ACC112 (cell line): Measurements from ENCODE around the gene CDH9.
A peak's percentile ranks its signal among the peaks of the same experiment; 100 is the strongest.
"Not testable (repeated sequence)": the region's sequence is repeated elsewhere in the genome, so short reads cannot be mapped to it uniquely, and the experiment has no call there.

Experiments
- H2AFZ ChIP-seq: fragments of 200-600 bp; sonication (generic); one replicate; pipeline ENCODE4 v1.6.0; 2017; ENCODE audit warnings: antibody characterized with exemption, low read length; ENCODE audit not compliant: unreplicated experiment
- H3K27ac ChIP-seq: fragments of 200-600 bp; sonication (generic); 2 replicates; pipeline ENCODE4 v1.5.1; 2014; ENCODE audit warnings: low read depth, mild to moderate bottlenecking, antibody characterized with exemption, low read length, moderate library complexity
- H3K27me3 ChIP-seq: fragments of 200-600 bp; sonication (generic); 2 replicates; pipeline ENCODE4 v1.6.1; 2014; ENCODE audit warnings: mild to moderate bottlenecking, antibody characterized with exemption, low read length, moderate library complexity, mixed read lengths; ENCODE audit not compliant: insufficient read depth
- H3K36me3 ChIP-seq: fragments of 200-600 bp; sonication (generic); 2 replicates; pipeline ENCODE4 v1.6.1; 2016; ENCODE audit warnings: mild to moderate bottlenecking, antibody characterized with exemption, low read length, moderate library complexity, mixed read lengths; ENCODE audit not compliant: insufficient read depth
- H3K4me1 ChIP-seq: fragments of 200-600 bp; sonication (generic); one replicate; pipeline ENCODE4 v1.6.1; 2016; ENCODE audit warnings: low read length, mixed read lengths; ENCODE audit not compliant: insufficient read depth, unreplicated experiment, control insufficient read depth
- H3K4me3 ChIP-seq: fragments of 200-600 bp; sonication (generic); 2 replicates; pipeline ENCODE4 v1.5.1; 2014; ENCODE audit warnings: mild to moderate bottlenecking, low read depth, low read length
- H3K79me2 ChIP-seq: fragments of 200-600 bp; sonication (generic); one replicate; pipeline ENCODE4 v1.6.0; 2016; ENCODE audit warnings: low read length; ENCODE audit not compliant: control insufficient read depth, unreplicated experiment, insufficient read depth

CDH9 gene

DNA sequence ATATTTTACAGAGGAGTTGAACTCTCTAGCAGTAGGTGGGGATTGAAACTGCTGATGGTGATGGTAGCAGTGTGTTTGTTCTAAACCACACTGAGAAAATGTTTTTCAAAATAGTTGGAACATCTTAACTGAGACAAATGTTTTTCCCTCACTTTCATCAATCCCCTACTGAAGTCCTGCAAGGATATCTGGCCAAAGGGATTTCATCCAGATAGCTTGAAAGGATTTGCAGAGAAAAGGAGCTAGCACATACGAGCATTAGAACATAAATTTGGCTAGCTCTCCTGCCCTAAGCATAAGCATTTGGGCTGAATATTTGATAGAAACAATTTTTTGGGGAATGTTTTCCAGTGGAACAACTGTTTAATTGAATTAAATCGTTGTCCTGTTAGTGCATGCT, 153.9 kb downstream of the CDH9 start:
- H3K27ac ChIP-seq: no peak overlapping the region
- no peaks in the 10 kb centered on the region for H3K36me3 ChIP-seq
- H2AFZ ChIP-seq: no peak overlapping the region
- no peaks in the 10 kb centered on the region for H3K27me3 ChIP-seq
- no peaks in the 10 kb centered on the region for H3K4me1 ChIP-seq
- H3K4me3 ChIP-seq: no peak overlapping the region
- H3K79me2 ChIP-seq: no peaks in the 10 kb centered on the region

DNA sequence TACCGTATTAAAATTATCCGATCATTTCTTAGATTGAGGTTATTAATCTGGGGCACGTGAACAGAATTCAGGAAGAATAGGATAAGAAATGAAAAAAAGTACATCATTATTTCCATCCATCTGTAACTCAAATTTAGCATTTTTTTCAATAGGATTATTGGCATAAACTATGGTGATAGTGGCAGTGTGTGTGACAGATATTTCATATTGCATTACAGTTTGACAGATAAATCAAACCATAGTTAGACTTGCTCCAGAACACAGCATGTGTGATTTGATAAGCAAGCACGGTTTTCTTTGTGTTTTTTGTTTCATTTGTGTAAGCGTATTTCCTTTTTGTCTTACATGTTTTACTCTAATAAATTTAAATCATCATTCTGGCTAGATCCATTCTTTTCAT, 155.0 kb downstream of the CDH9 start:
- H3K4me1 ChIP-seq: no peaks in the 10 kb centered on the region
- H3K79me2 ChIP-seq: no peaks in the 10 kb centered on the region
- no peaks in the 10 kb centered on the region for H3K27me3 ChIP-seq
- no peak overlapping the region for H3K27ac ChIP-seq
- no peak overlapping the region for H2AFZ ChIP-seq
- H3K36me3 ChIP-seq: no peaks in the 10 kb centered on the region
- H3K4me3 ChIP-seq: no peak overlapping the region

DNA sequence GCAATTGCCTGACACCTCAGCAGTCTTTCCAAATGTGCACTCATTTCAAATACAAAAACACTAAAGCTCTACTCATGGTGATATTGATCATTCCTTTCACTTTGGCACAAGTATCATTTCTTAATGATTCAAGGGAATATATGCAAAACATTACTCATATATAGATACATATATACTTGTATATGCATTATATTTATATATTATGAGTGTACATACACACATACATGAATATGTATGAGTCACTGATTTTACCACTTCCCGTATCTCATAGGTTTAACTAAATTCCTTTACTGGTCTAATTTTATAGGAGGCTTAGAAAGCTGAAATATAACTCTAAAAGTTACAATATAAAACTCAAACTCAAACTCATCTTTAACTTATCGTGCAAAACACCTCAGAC, 156.5 kb downstream of the CDH9 start:
- H3K36me3 ChIP-seq: no peaks in the 10 kb centered on the region
- H3K27ac ChIP-seq: no peak overlapping the region
- no peaks in the 10 kb centered on the region for H3K79me2 ChIP-seq
- no peaks in the 10 kb centered on the region for H3K4me1 ChIP-seq
- H2AFZ ChIP-seq: no peak overlapping the region
- no peak overlapping the region for H3K4me3 ChIP-seq
- H3K27me3 ChIP-seq: no peaks in the 10 kb centered on the region

DNA sequence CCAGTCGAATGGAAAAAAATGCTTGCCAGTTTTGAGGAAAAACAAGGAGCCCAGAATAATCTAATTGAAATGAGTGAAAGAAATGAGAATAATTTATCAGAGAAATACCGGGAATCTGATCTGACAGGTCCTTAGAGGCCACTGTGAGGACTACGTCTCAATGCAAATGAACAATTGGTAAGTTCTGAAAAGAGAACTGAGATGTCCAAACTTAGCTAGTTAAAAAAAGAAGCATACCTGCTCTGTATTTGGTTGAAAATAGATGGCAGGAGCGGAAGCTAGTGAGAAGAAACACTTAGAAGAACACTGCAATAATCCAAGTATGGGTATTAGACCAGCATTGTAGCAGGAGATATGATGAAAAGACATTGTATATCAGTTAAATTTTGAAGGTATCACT, 161.2 kb downstream of the CDH9 start:
- no peak overlapping the region for H3K4me3 ChIP-seq
- H2AFZ ChIP-seq: no peak overlapping the region
- no peaks in the 10 kb centered on the region for H3K4me1 ChIP-seq
- no peaks in the 10 kb centered on the region for H3K36me3 ChIP-seq
- H3K79me2 ChIP-seq: no peaks in the 10 kb centered on the region
- H3K27ac ChIP-seq: no peak overlapping the region
- H3K27me3 ChIP-seq: no peaks in the 10 kb centered on the region

DNA sequence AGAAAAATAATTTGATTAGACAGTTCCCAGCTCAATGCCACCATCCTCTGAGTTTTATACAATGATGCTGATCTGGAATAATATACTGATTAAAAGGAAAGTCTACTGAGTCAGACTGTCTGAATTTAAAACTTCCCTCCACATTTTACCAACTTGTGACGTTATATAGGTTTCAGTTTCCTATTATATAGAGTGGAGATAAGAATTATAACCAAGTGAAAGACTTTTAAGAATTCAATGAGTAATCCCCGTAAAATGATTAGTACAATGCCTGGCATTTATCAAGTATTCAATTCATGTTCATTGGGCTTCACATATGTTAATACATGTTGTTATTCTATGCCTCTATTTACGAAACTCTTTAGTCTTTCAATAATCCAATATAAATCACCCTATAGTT, 166.0 kb downstream of the CDH9 start:
- no peaks in the 10 kb centered on the region for H3K27me3 ChIP-seq
- H2AFZ ChIP-seq: no peak overlapping the region
- no peaks in the 10 kb centered on the region for H3K79me2 ChIP-seq
- no peaks in the 10 kb centered on the region for H3K4me1 ChIP-seq
- no peak overlapping the region for H3K4me3 ChIP-seq
- no peak overlapping the region for H3K27ac ChIP-seq
- no peaks in the 10 kb centered on the region for H3K36me3 ChIP-seq

DNA sequence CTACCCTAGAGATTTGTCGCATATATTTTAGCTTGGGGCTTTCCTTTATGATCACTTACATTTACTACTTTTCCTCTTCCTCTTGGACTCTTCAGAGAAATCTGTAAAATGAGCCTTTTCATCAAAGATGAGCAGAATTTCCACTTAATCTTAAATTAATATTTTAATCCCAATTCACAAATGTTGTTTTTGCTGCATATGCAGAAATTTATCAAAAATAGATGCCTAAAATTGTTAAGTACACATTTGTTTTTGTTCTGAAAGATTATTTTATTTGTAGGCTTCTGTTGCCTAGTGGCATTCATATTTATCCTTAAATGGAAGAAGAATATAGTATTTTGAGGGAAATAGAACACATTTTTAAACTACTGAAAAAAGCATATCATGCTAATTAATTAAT, 168.6 kb downstream of the CDH9 start:
- H3K79me2 ChIP-seq: no peaks in the 10 kb centered on the region

DNA sequence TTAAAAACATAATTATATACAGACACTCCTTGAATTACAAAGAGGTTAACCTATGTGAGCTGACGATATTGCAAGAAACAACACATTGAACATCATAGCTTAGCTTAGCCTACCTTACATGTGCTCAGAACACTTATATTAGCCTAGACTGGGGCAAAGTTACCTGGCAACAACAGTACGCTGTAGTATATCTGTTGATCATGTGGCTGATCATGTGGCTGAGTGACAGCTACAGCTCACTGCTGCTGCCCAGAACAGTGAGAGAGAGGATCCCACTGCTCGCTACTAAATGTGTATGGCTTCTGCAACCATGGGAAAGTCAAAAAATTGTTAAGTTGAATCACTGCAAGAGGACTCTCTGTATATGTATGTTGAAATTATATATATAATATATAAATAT, 169.9 kb downstream of the CDH9 start:
- Histone ChIP-seq H3K36me3 (no peaks in the 10 kb centered on the region), H3K4me1 (no peaks in the 10 kb centered on the region), H3K4me3 (no peak overlapping the region), H3K79me2 (no peaks in the 10 kb centered on the region), H3K27ac (no peak overlapping the region), H2AFZ (no peak overlapping the region), H3K27me3 (no peaks in the 10 kb centered on the region)

More for the DNA sequence above, 168.6 kb downstream of the CDH9 start:
- no peaks in the 10 kb centered on the region for H3K4me1 ChIP-seq
- no peak overlapping the region for H3K4me3 ChIP-seq
- no peak overlapping the region for H3K27ac ChIP-seq
- H3K27me3 ChIP-seq: no peaks in the 10 kb centered on the region
- no peaks in the 10 kb centered on the region for H3K36me3 ChIP-seq
- no peak overlapping the region for H2AFZ ChIP-seq

DNA sequence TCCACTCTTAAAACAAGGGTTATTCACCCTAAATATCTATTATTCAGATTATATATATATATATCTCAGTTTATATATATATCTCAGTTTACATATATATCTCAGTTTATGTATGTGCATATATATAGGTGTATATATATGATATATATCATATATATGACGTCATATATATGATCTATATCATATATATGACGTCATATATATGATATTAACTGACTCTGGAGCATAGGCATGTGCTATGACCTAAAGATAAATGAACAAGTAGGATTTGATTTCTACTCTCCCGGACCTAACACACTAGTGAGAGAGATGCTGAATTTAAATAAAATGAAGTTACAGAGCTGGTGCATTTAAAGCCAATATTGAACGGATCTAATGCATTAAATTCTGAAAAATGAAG, 174.3 kb downstream of the CDH9 start:
- Histone ChIP-seq H3K27me3 (no peaks in the 10 kb centered on the region), H3K4me1 (no peaks in the 10 kb centered on the region), H3K79me2 (no peaks in the 10 kb centered on the region), H3K27ac (no peak overlapping the region), H2AFZ (no peak overlapping the region), H3K36me3 (no peaks in the 10 kb centered on the region), H3K4me3 (no peak overlapping the region)

DNA sequence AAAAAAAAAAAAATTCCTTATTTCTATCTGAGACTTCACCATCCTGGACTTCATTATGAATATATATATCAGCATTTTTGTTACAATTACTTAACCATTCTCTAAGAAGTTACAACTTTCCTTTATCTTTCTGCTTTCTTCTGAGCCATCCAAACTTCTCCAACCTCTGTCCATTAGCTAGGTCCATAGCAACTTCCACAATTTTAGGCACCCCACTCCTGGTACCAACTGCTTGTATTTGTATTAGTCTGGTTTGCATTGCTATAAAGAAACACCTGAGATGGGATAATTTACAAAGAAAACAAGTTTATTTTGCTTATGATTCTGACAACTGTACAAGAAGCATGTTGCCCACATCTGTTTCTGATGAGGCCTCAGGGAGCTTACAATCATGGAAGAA, 182.1 kb downstream of the CDH9 start:
- Histone ChIP-seq H3K27me3 (no peaks in the 10 kb centered on the region), H3K27ac (no peak overlapping the region), H3K36me3 (no peaks in the 10 kb centered on the region), H2AFZ (no peak overlapping the region), H3K4me3 (no peak overlapping the region), H3K79me2 (no peaks in the 10 kb centered on the region), H3K4me1 (no peaks in the 10 kb centered on the region)

DNA sequence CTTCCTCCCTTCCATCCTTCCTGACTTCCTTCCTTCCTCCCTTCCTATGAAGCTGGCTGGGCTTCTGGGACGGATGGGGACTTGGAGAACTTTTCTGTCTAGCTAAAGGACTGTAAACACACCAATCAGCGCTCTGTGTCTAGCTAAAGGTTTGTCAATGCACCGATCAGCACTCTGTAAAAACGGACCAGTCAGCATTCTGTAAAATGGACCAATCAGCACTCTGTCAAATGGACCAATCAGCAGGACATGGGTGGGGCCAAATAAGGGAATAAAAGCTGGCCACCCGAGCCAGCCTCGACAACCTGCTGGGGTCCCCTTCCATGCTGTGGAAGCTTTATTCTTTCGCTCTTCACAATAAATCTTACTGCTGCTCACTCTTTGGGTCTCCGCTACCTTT, 185.9 kb downstream of the CDH9 start:
- H3K27ac ChIP-seq, H3K4me1 ChIP-seq, H3K27me3 ChIP-seq, H3K79me2 ChIP-seq, H3K4me3 ChIP-seq, H3K36me3 ChIP-seq, H2AFZ ChIP-seq: not testable (repeated sequence)

DNA sequence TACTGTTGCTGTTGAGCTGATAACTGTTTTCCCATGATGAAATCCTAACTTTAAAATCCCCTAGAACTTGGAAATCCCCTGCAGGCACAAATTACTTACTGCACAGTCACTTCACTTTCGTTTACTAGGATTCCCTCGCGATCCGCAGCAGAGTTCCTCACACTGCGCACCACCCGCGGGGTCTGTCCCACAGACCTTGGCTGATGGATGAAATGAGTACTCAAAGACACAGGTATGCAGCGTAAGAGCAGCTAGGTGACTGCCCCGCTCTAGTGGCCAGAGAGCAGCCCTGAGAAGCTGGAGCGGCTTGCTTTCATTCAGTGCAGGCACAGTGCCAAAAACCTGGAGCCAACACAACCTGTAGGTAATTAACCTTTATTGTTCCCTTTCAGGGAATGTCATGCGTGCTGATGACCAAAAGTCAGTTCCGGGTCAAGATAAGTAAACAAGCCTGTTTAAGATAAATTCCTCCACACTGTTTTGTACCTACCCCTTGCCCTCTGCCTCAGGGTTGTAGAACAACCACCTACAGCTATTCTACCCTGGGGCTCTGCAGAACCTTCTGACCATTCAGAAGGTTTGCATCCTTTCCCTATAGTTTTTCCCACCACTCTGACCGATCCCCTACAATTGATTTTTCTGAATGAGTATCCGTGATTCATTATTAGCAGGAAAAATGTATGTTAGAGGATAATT, 191.2 kb downstream of the CDH9 start:
- Histone ChIP-seq H3K27me3 (no peaks in the 10 kb centered on the region), H2AFZ (no peak overlapping the region), H3K4me3 (peak overlapping the region; percentile 53; the same call in 1 of the 2 replicates)

More for the DNA sequence above, 191.2 kb downstream of the CDH9 start:
- no peaks in the 10 kb centered on the region for H3K79me2 ChIP-seq
- H3K36me3 ChIP-seq: no peaks in the 10 kb centered on the region
- no peaks in the 10 kb centered on the region for H3K4me1 ChIP-seq
- no peak overlapping the region for H3K27ac ChIP-seq
